ENCODE measurements around the gene STAB1. TPM values are rescaled to one million over a fixed set of nuclear protein-coding genes. Genes with fewer than 3 reads are reported as not detected.

STAB1 gene
- total and polyA plus RNA-seq, 10 of the 15 experiments (the other 5 are each of a cell fraction or from before 2014, with no cell fraction given), result 0.46 TPM; not detected in 9

DNA sequence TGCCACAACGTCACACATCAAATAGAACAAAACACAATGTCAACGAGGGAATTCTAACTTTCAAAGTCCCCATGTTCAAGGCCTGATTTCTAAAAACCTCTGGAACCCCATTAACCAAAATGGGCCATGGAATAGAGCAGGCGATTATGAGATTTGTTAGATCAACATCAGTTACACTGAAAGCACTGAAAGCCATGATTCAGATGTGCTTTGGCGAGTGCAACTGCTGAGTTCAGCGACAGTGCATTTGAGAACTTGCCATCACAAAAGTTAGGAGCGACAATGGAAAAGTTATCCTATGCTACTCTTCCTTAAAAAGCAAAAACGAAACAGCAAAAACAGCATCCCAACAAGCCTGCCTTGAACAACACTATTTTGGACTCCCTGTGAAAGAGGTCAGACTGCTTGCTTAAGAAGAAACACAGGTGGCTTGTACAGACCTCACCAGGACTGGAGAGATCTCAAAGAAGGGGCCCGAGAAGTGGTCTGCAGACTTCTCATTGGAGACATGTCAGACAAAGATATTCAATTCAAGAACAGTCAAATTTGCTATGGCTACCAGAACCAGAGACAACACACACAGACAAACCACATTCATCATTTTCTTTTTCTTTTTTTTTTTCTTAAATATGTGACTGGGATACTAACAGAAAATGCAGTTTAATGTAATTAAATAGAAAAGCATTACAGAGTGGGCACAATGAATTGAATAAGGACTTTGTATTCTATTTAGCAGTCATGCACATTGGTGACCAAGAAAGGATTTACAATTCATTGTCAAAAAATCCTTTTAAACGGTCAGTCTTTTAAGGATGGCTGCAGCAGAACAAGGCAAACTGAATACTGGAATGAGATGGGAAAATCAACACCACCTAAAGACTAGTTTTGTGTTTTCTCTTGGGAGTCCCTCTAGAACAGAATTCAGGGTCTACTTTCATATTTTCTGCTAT, 62.1 kb downstream of the STAB1 start (continued):
- TF ChIP-seq CHD4 (IDR thresholded peaks at IDR 0.05) (no peak), FOS (IDR thresholded peaks at IDR 0.05; ENCODE audit: borderline replicate concordance, extremely low read depth, insufficient read length) (no peak), RAD21 (IDR thresholded peaks at IDR 0.05; ENCODE audit: insufficient read depth, low read depth, low read length) (no peak), STAT1 (conservative IDR thresholded peaks at IDR 0.05) (no peak)

DNA sequence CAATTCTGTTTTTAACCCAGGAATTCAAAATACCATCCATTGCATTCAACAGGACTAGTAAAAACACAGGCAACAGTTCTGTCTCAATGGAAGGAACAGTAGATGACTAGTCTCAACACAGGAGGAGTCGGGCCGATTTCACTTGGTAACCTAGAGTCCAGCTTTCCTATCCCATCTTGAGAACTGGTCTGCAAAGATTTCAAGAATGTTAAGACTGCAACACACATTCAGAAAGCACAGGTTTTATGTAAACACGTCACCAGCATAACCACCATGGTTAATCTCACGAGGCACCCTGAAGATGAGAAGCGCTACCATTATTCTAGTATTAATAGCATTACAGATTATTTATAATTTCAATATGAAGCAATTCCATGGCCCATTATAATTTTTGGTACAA, 63.3 kb downstream of the STAB1 start:
- in situ Hi-C loops (cut with MboI), result no loop called here
- 96% methylated on average over 5 of the region's 5 CpGs for WGBS (ENCODE audit: insufficient coverage, insufficient replicate concordance, low lambda C conversion rate, missing lambda C conversion rate)
- intact Hi-C loops (cut with micrococcal nuclease; ENCODE audit: unreplicated experiment), result no loop called here
- DNase-seq (ENCODE audit: low read depth, low spot score) (no peak), FAIRE-seq (no peak), ATAC-seq (no peak)
- H3K9me3 ChIP-seq (replicated peaks; ENCODE audit: control insufficient read depth, insufficient read depth, low read length), result no peaks in the 10 kb centered on the region
- no peak overlapping the region for H3K4me2 ChIP-seq (ENCODE audit: control insufficient read depth, insufficient read depth)
- no peaks in the 10 kb centered on the region for H3K27me3 ChIP-seq (replicated peaks in 1 of 2; ENCODE audit: control insufficient read depth in 2 of 2, insufficient read depth in 2 of 2, low read length in 1 of 2)
- H3K36me3 ChIP-seq (ENCODE audit: control insufficient read depth in 2 of 2, insufficient read depth in 2 of 2, low read length in 1 of 2), result peaks cover 7 to 31% of the 10 kb centered on the region in 2 experiments
- no peaks in the 10 kb centered on the region for H4K20me1 ChIP-seq (ENCODE audit: control insufficient read depth, insufficient read depth)
- ChIA-PET CTCF (interaction anchor here (1.0 kb wide), 1 partner anchor 11 kb away, joined by 3 read pairs; no protein-coding TSS in a partner anchor), SMC1A (ENCODE audit: uncharacterized antibody, unreplicated experiment) (no interaction called here), RAD21 (ENCODE audit: unreplicated experiment) (no interaction called here), POLR2A (no interaction called here)
- H3K79me2 ChIP-seq (ENCODE audit: control insufficient read depth, insufficient read depth, low read length), result no peaks in the 10 kb centered on the region
- no peak overlapping the region for H3K27ac ChIP-seq (ENCODE audit: control insufficient read depth, insufficient read depth)
- no peak for TF ChIP-seq ZBED1 (IDR thresholded peaks at IDR 0.05; ENCODE audit: borderline replicate concordance)
- no peaks in the 10 kb centered on the region for H3K4me1 ChIP-seq (ENCODE audit: control insufficient read depth, insufficient read depth, low read length)
- no peak overlapping the region for H2AFZ ChIP-seq (ENCODE audit: control insufficient read depth, low read depth, low read length)
- H3K4me3 ChIP-seq, result no peak overlapping the region
- BruUV-seq (replicated peaks), result no TSS peak
- no peak overlapping the region for H3K9ac ChIP-seq (ENCODE audit: control insufficient read depth, insufficient read depth, low read length)

Data from GM12878 (cell line).